H1 (cell line): Measurements from ENCODE around the gene DMGDH.

Experiments
- BCL11A ChIP-seq, 2 experiments: IDR thresholded peaks; one replicate each; pipeline ENCODE4 v1.6.1; 2011; ENCODE audit warnings: low read depth in 2 of 2, low read length in 2 of 2, mild to moderate bottlenecking in 2 of 2
- KDM5A ChIP-seq: fragments of 200-600 bp; IDR thresholded peaks from 2 replicates; pipeline ENCODE4 v1.7.1; 2012; ENCODE audit warnings: mild to moderate bottlenecking, low read length, inconsistent platforms, mixed read lengths
- MAFK ChIP-seq: IDR thresholded peaks from 2 replicates; pipeline ENCODE4 v1.6.1; 2012; ENCODE audit warnings: low read depth, mild to moderate bottlenecking, improper control_type of control experiment, low read length
- MAX ChIP-seq: IDR thresholded peaks from 2 replicates; pipeline ENCODE4 v1.6.1; 2012; ENCODE audit warnings: inconsistent platforms
- NANOG ChIP-seq: IDR thresholded peaks from 2 replicates; pipeline ENCODE4 v1.6.1; 2011; ENCODE audit warnings: low read length, low read depth, mild to moderate bottlenecking, inconsistent platforms; ENCODE audit not compliant: insufficient read depth, poor library complexity, severe bottlenecking
- POLR2A ChIP-seq, 2 experiments: IDR thresholded peaks; 1 replicate in 1 of 2; 2 replicates in 1 of 2; pipeline ENCODE4 v1.6.1; 2011; ENCODE audit warnings: low read depth in 2 of 2, low read length in 2 of 2, mild to moderate bottlenecking in 2 of 2; ENCODE audit errors: control extremely low read depth in 1 of 2
- POLR2AphosphoS5 ChIP-seq: IDR thresholded peaks from 2 replicates; pipeline ENCODE4 v1.6.1; 2011; ENCODE audit warnings: low read depth, low read length
- RFX5 ChIP-seq: IDR thresholded peaks from 2 replicates; pipeline ENCODE4 v1.6.1; 2011; ENCODE audit warnings: low read depth, low read length, improper control_type of control experiment, borderline replicate concordance
- SIN3A ChIP-seq, 2 experiments: IDR thresholded peaks in 1 of 2; conservative IDR thresholded peaks in 1 of 2; 2 replicates each; pipeline ENCODE4 v1.6.1; 2011 to 2012; ENCODE audit warnings: low read length in 2 of 2, improper control_type of control experiment in 1 of 2, low read depth in 1 of 2, mild to moderate bottlenecking in 1 of 2
- SP2 ChIP-seq: IDR thresholded peaks from 2 replicates; pipeline ENCODE4 v1.6.1; 2012; ENCODE audit warnings: mild to moderate bottlenecking, low read length, inconsistent platforms
- TEAD4 ChIP-seq: IDR thresholded peaks from 2 replicates; pipeline ENCODE4 v1.6.1; 2012; ENCODE audit warnings: low read depth, low read length, inconsistent platforms, mixed read lengths
- ZNF274 ChIP-seq: IDR thresholded peaks from 2 replicates; pipeline ENCODE4 v1.7.0; 2012; ENCODE audit warnings: low read length, borderline replicate concordance; ENCODE audit errors: extremely low read depth
- TF ChIP-seq, protein P1 (sequence below), 3 experiments: IDR thresholded peaks; 1 replicate in 2 of 3; 2 replicates in 1 of 3; pipeline versions ENCODE4 v1.5.1 to v1.6.1; 2011; ENCODE audit warnings: low read length in 3 of 3, mild to moderate bottlenecking in 3 of 3, inconsistent platforms in 2 of 3, low read depth in 1 of 3, moderate library complexity in 1 of 3; ENCODE audit not compliant: insufficient read depth in 1 of 3; ENCODE audit errors: control extremely low read depth in 1 of 3
- TF ChIP-seq, protein P2 (sequence below): IDR thresholded peaks from 2 replicates; pipeline ENCODE4 v1.6.1; 2012; ENCODE audit warnings: low read length, inconsistent platforms

DNA sequence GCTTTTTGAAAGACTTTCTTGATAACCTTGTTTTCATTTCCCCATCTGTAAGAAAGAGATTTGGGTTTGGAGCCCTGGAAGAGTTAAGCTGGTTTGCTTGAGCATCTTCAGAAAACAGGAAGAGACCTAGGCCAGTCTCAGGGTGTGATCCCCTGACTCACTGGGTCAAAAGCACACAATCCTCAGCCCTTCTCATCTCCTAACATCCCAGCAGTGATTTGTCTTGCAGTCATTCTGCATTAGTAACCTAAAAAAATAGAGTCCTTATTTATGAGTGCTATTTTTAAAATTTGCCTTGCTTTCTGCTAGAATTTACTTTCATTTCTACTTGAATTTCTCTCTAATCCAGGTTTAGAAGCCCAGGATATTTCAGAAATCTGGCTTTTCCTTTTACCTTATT is 68.0 kb downstream of the DMGDH start:
- TF ChIP-seq POLR2AphosphoS5 (no peak), BCL11A (IDR thresholded peaks at IDR 0.05; ENCODE audit: low read depth in 2 of 2, low read length in 2 of 2) (no peak), NANOG (no peak), MAFK (no peak), KDM5A (no peak), POLR2A (IDR thresholded peaks at IDR 0.05; ENCODE audit: control extremely low read depth in 1 of 2, low read depth in 2 of 2, low read length in 2 of 2) (no peak), TEAD4 (no peak), RFX5 (no peak), SP2 (no peak), SIN3A (conservative IDR thresholded peaks at IDR 0.05 in 1 of 2, IDR thresholded peaks at IDR 0.05 in 1 of 2; ENCODE audit: low read depth in 1 of 2, low read length in 2 of 2) (no peak), MAX (no peak), ZNF274 (no peak)
- TF ChIP-seq, protein P1, sequence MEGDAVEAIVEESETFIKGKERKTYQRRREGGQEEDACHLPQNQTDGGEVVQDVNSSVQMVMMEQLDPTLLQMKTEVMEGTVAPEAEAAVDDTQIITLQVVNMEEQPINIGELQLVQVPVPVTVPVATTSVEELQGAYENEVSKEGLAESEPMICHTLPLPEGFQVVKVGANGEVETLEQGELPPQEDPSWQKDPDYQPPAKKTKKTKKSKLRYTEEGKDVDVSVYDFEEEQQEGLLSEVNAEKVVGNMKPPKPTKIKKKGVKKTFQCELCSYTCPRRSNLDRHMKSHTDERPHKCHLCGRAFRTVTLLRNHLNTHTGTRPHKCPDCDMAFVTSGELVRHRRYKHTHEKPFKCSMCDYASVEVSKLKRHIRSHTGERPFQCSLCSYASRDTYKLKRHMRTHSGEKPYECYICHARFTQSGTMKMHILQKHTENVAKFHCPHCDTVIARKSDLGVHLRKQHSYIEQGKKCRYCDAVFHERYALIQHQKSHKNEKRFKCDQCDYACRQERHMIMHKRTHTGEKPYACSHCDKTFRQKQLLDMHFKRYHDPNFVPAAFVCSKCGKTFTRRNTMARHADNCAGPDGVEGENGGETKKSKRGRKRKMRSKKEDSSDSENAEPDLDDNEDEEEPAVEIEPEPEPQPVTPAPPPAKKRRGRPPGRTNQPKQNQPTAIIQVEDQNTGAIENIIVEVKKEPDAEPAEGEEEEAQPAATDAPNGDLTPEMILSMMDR (IDR thresholded peaks at IDR 0.05; ENCODE audit: control extremely low read depth in 1 of 3, insufficient read depth in 1 of 3, low read depth in 1 of 3, low read length in 3 of 3) = no peak
- TF ChIP-seq, protein P2, sequence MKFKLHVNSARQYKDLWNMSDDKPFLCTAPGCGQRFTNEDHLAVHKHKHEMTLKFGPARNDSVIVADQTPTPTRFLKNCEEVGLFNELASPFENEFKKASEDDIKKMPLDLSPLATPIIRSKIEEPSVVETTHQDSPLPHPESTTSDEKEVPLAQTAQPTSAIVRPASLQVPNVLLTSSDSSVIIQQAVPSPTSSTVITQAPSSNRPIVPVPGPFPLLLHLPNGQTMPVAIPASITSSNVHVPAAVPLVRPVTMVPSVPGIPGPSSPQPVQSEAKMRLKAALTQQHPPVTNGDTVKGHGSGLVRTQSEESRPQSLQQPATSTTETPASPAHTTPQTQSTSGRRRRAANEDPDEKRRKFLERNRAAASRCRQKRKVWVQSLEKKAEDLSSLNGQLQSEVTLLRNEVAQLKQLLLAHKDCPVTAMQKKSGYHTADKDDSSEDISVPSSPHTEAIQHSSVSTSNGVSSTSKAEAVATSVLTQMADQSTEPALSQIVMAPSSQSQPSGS = no peak
